ENCODE data around the gene OR6C2.
"Not testable (repeated sequence)": the region's sequence is repeated elsewhere in the genome, so short reads cannot be mapped to it uniquely, and the experiment has no call there.

OR6C2 gene

DNA sequence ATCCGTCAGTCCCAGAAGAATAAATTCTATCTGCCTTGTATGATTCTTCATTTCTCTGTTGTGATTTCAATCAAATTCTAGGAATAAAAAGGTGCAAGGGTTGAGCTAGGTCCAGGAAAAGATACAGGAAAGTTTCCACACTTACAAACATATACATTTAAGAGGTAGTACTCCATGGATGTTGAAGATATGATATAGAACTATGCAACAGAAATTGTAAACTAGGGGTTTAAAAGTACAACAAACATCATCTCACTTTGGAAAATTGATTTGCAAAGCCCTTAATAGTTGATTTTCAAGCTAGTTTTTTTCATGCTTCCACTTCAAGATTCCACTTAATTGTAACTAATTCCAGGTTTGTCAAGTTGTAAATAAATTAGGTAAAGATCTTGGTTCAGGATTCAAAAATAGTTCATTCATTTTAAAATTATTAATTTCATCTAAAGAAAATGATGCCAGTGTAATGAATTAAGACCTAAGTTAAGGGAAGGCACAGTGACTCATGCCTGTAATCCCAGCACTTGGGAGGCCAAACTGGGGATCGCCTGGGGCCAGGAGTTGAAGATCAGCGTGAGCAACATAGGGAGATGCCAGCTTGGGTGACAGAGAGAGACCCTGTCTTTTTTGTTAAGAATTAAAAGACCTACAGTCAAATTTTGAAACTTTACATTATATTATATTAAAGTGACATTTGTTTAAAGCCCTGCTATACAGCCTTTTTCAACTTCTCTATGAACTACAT, 26.4 kb downstream of the OR6C2 start, which contains the start of gene OR6C70:
Gene OR6C70 (minus strand): TSS at position 51 of the 742 bp plus-strand sequence. CDS start 0 bp downstream, at position 51.
- DNase-seq (ENCODE audit: low spot score) = no peak
- FAIRE-seq = no peak

DNA sequence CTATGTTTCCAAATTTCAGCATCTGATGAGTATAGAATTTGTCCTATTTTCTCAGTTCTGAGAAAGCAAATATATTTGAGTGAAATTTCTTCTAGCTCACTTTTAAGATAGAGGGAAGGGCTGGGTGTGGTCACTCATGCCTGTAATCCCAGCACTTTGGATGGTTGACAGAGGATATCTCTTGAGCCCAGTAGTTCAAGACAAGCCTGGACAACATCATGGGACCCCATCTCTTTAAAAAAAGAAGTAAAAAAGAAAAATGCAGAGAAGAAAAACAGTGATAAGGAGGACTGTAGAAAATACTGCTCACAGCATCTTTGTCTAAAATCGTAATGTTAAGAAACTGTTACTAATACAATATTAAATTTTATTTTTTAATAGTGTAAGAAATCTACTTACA, 28.4 kb downstream of the OR6C2 start:
- FAIRE-seq (no peak), DNase-seq (ENCODE audit: low spot score) (no peak)

DNA sequence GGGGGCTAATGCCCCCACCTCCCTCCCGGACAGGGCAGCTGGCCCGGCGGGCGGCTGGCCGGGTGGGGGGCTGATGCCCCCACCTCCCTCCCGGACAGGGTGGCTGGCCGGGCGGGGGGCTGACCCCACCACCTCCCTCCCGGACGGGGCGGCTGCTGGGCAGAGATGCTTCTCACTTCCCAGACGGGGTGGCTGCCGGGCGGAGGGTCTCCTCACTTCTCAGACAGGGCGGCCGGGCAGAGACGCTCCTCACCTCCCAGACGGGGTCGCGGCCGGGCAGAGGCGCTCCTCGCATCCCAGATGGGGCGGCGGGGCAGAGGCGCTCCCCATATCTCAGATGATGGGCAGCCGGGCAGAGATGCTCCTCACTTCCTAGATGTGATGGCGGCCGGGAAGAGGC, 35.3 kb downstream of the OR6C2 start:
- not testable (repeated sequence) for DNase-seq (ENCODE audit: low spot score); FAIRE-seq

DNA sequence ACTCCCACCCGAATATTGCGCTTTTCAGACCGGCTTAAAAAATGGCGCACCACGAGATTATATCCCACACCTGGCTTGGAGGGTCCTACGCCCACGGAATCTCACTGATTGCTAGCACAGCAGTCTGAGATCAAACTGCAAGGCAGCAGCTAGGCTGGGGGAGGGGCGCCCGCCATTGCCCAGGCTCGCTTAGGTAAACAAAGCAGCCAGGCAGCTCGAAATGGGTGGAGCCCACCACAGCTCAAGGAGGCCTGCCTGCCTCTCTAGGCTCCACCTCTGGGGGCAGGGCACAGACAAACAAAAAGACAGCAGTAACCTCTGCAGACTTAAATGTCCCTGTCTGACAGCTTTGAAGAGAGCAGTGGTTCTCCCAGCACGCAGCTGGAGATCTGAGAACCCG, 40.4 kb downstream of the OR6C2 start:
- not testable (repeated sequence) for DNase-seq (ENCODE audit: low spot score); FAIRE-seq

DNA sequence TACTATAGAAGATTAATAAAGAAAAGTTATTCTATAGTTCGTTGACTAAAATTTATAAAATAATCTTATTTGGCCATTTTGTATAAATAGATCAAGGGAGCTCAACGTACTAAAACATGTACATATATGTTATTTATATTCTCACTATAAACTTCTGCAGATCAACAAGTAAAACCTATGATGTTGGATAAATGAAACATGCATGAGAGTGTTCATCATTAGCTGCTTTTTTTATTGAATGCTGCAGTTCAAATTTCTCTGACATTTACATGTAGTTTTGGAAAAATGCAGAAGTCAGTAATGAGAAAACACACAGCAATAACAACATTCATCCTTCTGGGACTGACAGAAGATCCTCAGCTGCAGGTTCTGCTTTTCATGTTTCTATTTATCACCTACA, 48.2 kb downstream of the OR6C2 start, which contains the start of gene OR6C68:
Gene OR6C68 (plus strand): TSS at position 301 of the 400 bp plus-strand sequence. CDS start 0 bp downstream, at position 301.
- DNase-seq (ENCODE audit: low spot score) (no peak), FAIRE-seq (no peak)

DNA sequence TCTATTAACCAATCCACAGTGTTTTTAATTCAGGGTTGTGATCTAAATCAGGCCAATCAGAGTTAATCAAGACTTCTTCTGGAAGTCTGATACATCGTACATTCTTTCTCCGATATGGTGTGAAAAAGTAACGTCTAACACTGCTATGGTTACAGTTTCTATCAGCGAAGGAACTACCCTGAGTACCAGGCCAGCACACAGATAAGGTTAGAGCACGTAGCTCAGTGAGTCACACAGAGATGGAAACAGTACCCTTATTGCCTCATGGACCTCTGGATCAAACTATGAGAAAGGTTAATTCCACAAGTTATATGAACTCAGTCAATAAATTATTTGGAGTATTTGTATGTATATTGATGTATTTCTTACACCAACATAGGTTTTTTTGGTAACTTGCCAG, 51.6 kb downstream of the OR6C2 start:
- DNase-seq (ENCODE audit: low spot score) (no peak), FAIRE-seq (no peak)

DNA sequence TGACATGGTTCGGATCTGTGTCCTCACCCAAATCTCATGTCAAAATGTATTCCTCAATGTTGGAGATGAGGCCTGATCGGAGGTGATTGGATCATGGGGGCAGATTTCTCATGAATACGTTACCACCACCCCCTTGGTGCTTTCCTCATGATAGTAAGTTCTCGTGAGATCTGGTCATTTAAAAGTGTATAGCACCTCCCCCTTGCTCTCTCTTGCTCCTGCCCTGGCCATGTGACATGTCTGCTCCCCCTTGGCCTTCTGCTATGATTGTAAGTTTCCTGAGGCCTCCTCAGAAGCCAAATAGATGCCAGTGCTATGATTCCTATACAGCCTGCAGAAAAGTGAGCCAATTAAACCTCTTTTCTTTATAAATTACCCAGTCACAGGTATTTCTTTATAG, 55.4 kb downstream of the OR6C2 start:
- no peak for DNase-seq (ENCODE audit: low spot score)
- FAIRE-seq = no peak

DNA sequence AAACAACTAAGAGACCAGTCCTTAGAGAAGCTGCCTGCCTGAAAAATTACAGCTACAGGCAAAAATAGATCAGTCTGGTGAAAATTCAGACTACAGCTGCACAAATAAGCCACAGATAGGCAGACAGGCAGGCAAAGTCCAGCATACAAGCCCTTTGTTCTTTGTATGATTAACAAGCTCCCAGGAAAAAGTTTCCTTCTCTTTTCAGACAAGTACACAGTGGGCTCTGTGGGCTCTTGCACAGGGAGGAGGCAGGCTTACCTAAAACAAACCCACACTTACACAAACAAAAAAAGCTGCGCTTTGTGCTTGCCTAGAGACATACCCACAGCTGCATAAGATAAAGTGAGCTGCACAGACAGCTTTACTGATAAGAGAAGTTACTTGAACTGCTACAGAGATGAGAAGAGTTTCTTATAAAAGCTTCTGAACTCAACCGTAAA, 56.0 kb downstream of the OR6C2 start:
- FAIRE-seq (no peak), DNase-seq (ENCODE audit: low spot score) (no peak)

DNA sequence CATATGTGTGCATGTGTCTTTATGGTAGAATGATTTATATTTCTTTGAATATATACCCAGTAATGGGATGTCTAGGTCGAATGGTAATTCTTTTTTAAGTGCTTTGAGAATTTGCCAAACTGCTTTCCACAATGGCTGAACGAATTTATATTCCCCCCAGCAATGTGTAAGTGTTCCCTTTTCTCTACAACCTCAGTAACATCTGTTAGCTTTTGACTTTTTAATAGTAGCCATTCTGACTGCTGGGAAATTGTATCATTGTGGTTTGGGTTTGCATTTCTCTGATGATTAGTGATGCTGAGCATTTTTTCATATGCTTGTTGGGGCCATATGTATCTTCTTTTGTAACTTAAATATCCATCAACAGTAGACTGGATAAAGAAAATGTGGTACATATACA, 57.7 kb downstream of the OR6C2 start:
- DNase-seq (ENCODE audit: low spot score) = no peak
- no peak for FAIRE-seq
